GM12891 (cell line): ENCODE results near the gene EML1.

Source experiments
- DNase-seq: peaks from one replicate; pipeline ENCODE4 v3.0.0; 2011; ENCODE audit warnings: low spot score; ENCODE audit not compliant: insufficient read length
- FAIRE-seq: peaks from 2 replicates; lab custom pipeline; 2011; peaks lifted over from hg19 to GRCh38; lab: Jason Lieb, UNC
- PAX5 ChIP-seq: IDR thresholded peaks from 2 replicates; pipeline ENCODE4 v1.6.1; 2011; ENCODE audit warnings: low read length, moderate library complexity, mild to moderate bottlenecking; ENCODE audit not compliant: insufficient read depth, severe bottlenecking
- POLR2A ChIP-seq: IDR thresholded peaks from 2 replicates; pipeline ENCODE4 v1.6.1; 2011; ENCODE audit warnings: low read depth, low read length, control low read depth
- POLR2AphosphoS5 ChIP-seq: IDR thresholded peaks from 2 replicates; pipeline ENCODE4 v1.6.1; 2011; ENCODE audit warnings: low read depth, low read length, control low read depth
- POU2F2 ChIP-seq: IDR thresholded peaks from 2 replicates; pipeline ENCODE4 v1.6.1; 2011; ENCODE audit warnings: low read depth, mild to moderate bottlenecking, control low read depth, low read length, moderate library complexity
- SPI1 ChIP-seq: IDR thresholded peaks from 2 replicates; pipeline ENCODE4 v1.6.1; 2011; ENCODE audit warnings: low read depth, low read length, control low read depth
- TAF1 ChIP-seq: IDR thresholded peaks from 2 replicates; pipeline ENCODE4 v1.6.1; 2011; ENCODE audit warnings: low read depth, low read length, control low read depth

EML1 gene

DNA sequence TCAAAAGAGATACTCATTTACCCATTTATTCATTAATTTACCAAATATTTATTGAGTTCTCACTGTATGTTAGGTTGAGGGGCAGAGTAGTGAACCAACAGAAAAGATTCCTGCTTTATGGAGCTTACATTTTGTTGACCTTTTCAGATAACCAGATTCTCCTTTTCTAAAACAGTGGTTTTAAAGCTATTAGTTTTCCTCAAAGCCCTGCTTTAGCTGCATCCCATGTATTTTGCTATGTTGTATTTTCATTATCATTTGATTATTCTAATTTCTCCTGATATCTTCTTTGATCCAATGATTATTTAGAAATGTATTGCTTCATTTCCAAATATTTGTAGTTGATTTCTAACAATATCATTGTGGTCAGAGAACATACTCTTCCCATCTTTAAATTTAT lies 53.6 kb downstream of the EML1 start:
- no peak for DNase-seq
- TF ChIP-seq TAF1: no peak
- TF ChIP-seq SPI1: no peak
- TF ChIP-seq POLR2A: no peak
- no peak for TF ChIP-seq POLR2AphosphoS5
- no peak for FAIRE-seq

DNA sequence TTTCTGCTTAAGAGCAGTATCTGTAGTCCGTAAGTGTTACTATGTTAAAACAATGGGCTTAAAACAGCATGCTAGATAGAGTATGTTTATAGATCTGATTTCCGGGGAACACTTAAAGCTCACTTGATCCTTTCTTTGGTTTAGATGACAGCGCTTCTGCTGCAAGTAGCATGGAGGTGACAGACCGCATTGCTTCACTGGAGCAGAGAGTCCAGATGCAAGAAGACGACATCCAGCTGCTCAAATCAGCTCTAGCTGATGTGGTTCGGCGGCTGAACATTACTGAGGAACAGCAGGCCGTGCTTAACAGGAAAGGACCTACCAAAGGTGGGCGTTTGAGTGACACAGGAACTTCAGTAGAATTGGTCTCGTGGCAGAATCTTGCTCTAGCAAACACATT lies 57.5 kb downstream of the EML1 start:
- FAIRE-seq (no peak), DNase-seq (no peak)
- no peak for TF ChIP-seq TAF1

DNA sequence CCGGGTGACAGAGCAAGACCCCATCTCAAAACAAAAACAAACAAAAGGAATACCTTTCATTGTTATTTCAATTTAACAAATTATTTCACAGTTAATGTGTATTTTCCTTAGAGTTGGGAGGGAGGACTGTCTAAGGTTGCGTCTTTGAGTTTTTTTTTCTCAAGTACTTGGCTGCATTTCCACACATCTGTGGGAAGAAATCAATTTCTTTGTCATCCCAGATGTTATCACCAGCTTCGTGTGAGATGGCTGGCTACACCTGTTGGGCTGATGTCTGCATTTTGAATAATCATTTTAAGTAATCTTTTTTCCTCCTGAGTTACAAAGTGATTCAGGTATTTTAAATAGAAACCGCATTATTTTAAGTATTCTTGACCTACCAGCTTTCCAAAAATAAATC lies 59.4 kb downstream of the EML1 start:
- DNase-seq (no peak), FAIRE-seq (no peak)
- TF ChIP-seq POLR2AphosphoS5: no peak
- TF ChIP-seq POLR2A: no peak
- no peak for TF ChIP-seq SPI1
- TF ChIP-seq POU2F2: no peak
- TF ChIP-seq PAX5: no peak
- TF ChIP-seq TAF1: no peak

DNA sequence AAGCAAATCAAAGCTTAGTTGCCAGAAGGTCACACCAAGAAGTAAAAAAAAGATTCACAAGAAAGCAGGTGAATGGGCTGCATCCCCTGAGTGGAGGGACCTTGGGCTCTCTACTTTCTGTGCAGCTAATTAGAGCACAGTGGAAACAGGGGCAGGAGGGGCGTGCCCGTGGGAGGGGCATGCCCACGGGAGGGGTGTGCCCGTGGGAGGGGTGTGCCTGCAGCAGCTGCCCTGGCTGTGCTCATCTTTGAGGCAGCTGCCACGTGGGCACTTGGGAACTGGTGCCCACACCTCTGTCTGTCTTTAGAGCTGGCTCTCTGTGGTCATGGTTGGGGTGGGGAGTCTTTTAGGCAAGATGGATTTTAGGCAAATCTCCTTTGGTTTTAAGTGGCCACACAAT lies 60.0 kb downstream of the EML1 start:
- no peak for FAIRE-seq
- TF ChIP-seq PAX5: no peak
- no peak for TF ChIP-seq TAF1
- no peak for TF ChIP-seq POU2F2
- no peak for TF ChIP-seq POLR2AphosphoS5
- no peak for TF ChIP-seq SPI1
- no peak for TF ChIP-seq POLR2A
- DNase-seq: no peak

DNA sequence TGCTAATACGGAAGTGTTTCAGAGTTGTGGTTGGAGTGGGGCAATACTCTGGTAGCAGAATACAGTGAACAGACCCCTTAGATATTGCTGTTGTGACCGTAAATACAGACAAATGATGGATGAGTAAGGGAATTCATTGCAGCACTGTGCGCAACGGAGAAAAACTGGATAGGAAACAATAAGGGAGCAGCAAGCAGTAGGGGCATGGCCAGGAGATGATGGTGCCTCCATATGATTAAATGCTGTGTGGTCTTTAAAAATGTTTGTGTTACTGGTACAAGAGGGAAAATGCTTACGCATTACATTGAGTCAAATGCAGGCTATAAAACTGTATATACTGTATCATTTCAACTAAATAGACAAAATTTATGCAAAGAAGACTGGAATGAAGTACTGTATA lies 61.6 kb downstream of the EML1 start:
- DNase-seq (no peak), FAIRE-seq (no peak)
- TF ChIP-seq TAF1 (no peak), POU2F2 (no peak), POLR2AphosphoS5 (no peak), POLR2A (no peak), SPI1 (no peak)

DNA sequence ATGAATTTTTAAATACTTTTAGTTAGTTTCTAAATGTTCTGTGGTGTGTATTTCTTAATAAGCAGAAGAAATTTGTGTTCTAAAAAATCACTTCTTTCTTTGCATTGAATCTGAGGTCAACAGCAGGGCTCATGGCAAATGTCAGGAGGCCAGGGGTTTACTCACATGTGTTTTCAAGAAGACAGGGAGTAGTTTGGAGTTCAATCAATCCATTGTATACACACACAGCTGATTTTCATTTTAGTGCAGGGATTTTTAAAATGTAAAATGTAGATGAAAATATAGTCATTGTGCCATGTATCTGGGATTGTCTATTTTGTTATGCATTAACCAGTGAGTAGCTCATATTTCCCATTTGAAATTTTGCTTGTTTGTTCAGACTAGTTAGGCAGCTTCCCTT lies 62.1 kb downstream of the EML1 start:
- no peak for FAIRE-seq
- DNase-seq: no peak
- no peak for TF ChIP-seq SPI1

DNA sequence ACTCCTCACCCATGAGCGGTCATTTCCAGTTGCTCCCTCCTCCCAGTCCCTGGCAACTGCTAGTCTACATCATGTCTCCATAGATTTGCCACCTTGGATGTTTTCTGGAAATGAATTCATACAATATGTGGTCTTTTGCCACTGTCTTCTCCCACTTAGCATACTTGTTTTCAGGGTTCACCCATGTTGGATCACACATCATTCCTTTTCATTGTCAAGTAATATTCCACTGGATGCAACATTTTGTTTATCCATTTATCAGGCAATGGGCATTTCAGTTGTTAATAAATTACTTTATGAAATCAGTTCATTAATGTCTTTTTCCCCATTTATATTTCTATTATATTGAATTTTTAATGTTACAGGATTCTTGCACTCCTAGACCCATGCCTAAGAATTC lies 64.3 kb downstream of the EML1 start:
- no peak for TF ChIP-seq TAF1
- no peak for TF ChIP-seq SPI1
- TF ChIP-seq POLR2AphosphoS5: no peak
- TF ChIP-seq POLR2A: no peak
- no peak for TF ChIP-seq POU2F2
- no peak for TF ChIP-seq PAX5
- no peak for FAIRE-seq
- DNase-seq: no peak

DNA sequence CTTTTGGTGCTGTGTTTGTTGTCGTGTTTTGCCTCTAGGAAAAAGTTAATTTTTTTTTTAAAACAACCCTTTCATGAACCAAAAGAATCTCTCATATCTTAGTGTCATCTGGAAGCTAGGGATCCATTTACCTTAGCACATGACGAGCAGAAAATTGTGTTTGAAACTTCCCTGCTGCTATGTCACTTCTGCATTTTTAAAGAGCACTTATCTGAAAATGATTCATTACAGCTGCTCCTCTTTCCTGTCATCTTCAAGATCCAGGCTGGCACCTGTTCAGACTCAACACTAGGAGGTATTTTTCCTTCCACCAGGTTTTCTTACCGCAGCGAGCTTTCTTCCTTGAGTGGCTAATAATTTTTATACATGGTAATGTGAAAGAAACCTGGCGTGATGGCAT lies 67.0 kb downstream of the EML1 start:
- FAIRE-seq (no peak), DNase-seq (no peak)
- TF ChIP-seq POLR2A (no peak), POLR2AphosphoS5 (no peak), SPI1 (peak; percentile 61)

DNA sequence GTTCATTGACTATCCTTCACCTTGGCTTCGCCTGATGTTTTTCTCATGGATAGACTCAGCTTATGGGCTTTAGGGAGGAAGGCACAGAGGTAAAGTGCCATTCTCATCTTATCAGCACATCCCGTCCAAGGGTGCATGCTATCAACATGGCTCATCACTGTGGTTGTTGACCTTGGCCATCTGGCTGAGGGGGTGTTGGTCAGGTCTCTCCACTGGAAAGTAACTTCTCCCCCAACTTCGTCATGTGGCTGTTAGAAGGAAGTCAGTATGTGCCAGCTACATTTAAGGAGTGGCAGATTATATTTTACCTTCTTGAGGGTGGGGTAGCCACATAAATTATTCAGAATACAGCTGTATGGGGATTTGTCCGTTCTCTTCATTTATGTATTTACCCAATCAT lies 68.9 kb downstream of the EML1 start:
- FAIRE-seq (no peak), DNase-seq (no peak)
- TF ChIP-seq POLR2AphosphoS5 (no peak), POLR2A (no peak), SPI1 (no peak), PAX5 (no peak), POU2F2 (no peak), TAF1 (no peak)

DNA sequence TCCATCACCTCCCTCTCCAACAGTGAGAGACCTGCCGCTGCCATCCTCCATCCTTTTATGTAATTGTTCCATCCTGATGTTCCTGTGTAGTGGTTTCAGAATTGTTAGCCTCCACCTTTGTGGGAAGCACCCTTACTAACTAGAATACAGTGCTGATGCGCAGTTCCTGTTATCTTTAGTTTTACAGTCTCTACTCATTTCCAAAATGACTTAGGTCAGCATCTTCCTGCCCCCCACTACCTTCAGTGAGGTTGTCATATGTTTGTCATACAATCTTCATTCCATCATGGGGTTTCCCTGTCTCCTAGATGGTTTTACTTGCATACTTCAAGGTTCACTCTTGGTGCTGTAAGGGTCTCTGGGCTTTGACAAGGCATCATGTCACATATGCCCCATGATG lies 69.8 kb downstream of the EML1 start:
- DNase-seq (no peak), FAIRE-seq (no peak)
- TF ChIP-seq POLR2AphosphoS5: no peak
- TF ChIP-seq TAF1: no peak
- no peak for TF ChIP-seq PAX5
- TF ChIP-seq SPI1: peak; percentile 12; the same call in 1 of the 2 replicates

DNA sequence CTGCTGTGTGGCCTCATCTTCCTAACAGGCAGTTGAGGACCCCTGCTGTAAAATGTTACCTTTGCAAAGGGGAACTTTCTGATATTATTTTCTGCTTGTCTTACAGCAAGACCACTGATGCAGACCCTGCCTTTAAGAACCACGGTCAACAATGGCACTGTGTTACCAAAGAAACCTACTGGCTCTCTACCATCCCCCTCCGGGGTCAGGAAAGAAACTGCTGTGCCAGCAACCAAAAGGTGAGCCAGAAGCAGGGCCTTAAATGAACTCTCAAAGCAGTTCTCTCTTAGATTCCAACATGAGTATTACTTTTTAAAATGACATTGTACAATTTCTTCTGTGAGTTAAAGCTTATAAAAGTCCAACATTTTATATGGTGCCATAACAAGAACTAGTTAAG lies 72.2 kb downstream of the EML1 start:
- DNase-seq (no peak), FAIRE-seq (no peak)
- TF ChIP-seq POLR2AphosphoS5 (no peak), POLR2A (no peak), SPI1 (no peak), PAX5 (no peak), TAF1 (no peak), POU2F2 (no peak)
